Stimulated activated CD8-positive, alpha-beta memory T cell treated with anti-CD3 and anti-CD28 coated beads, Interleukin-12 subunit alpha, Interleukin-12 subunit beta, amount 100 ng/mL, for 24 hours (primary cell): ENCODE results near the gene KRTAP4-3.
"Not testable (repeated sequence)": the region's sequence is repeated elsewhere in the genome, so short reads cannot be mapped to it uniquely, and the experiment has no call there.

Source experiments
- DNase-seq: peaks from one replicate; pipeline ENCODE4 v3.0.0-alpha.2; 2020; ENCODE audit errors: extremely low read depth

The KRTAP4-3 gene

GRCh38 chr17:41168121-41168520, at the start of gene KRTAP4-3:
Gene KRTAP4-3, minus strand, starts transcription at chr17:41168221. Its CDS starts 49 bp downstream, at chr17:41168172.
- DNase-seq, result no peak

DNA sequence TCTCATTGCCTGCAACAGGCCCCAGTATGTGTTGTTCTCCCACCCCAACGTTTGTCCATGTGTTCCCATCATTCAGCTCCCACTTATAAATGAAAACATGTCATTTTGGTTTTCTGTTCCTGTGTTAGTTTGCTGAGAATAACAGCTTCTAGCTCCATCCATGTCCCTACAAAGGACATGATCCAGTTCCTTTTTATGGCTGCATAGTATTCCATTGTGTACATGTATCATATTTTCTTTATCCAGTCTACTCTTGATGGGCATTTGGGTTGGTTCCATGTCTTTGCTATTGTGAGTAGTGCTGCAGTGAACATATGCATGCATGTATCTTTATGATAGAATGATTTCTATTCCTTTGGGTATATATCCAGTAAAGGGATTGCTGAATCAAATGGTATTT, 47.7 kb upstream of the KRTAP4-3 start:
- no peak for DNase-seq

GRCh38 chr17:41212524-41213169, 44.6 kb upstream of the KRTAP4-3 start:
- no peak for DNase-seq

DNA sequence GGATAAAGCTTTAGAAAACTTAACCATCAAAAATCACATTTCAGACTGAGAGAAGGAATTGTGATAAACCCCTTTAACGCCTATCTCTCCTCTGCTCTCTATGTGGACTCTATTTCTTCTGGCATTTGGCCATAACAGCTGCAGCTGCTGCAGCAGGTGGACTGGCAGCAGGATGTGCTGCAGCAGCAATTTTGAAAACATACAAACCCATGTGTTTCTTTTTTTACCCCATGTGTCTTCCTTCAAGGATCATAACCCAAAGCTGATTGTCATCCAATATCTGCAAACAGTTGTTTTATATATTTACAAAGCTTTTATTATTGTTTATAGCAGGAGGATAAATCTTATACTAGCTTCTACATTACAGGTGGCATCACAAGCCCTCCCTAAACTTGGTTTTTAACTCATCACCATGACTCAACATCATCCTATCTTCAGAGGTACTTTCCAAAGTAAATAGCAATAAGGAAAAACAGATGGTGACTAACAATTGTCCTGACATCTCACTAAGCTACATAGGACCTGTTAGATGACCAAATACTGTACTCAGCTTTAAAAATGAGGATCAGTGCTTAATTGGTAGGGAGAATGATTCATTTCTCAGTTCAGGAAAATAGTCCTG, 43.9 kb upstream of the KRTAP4-3 start:
- no peak for DNase-seq

GRCh38 chr17:41199421-41200078, 31.5 kb upstream of the KRTAP4-3 start:
- no peak for DNase-seq

DNA sequence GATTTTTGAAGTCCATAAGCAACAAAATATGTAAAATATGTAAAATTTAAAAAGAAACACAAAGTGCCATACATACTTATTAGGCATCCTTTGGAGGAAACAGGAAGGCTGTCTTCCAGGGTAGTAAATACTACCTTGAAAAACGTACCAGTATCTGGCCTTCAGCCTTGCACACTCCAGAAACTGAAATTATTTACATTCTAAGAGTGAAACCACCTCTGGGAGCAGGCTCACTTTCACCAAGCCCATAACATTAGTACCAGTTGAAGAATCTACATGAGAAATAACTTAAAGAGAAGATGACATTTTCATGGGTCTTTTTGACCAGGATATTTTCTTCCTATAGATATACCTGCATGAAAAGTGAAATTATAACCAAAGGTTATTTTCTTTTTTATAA, 28.0 kb upstream of the KRTAP4-3 start:
- DNase-seq, result no peak

DNA sequence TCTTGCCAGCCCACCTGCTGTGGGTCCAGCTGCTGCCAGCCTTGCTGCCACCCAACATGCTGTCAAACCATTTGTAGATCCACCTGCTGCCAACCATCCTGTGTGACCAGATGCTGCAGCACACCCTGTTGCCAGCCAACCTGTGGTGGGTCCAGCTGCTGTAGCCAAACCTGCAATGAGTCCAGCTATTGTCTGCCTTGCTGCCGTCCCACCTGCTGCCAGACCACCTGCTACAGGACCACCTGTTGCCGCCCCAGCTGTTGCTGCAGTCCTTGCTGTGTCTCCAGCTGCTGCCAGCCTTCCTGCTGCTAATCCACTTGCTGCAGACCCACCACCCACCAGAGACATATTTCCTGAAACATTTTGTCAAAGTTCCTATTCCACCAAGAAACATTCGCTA, 22.3 kb upstream of the KRTAP4-3 start:
- no peak for DNase-seq

DNA sequence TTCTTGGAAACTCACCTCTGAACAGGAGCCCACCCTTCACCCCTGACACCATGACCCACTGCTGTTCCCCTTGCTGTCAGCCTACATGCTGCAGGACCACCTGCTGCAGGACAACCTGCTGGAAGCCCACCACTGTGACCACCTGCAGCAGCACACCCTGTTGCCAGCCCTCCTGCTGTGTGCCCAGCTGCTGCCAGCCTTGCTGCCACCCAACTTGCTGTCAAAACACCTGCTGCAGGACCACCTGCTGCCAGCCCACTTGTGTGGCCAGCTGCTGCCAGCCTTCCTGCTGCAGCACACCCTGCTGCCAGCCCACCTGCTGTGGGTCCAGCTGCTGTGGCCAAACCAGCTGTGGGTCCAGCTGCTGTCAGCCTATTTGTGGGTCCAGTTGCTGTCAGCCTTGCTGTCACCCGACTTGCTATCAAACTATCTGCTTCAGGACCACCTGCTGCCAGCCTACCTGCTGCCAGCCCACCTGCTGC, 21.9 kb upstream of the KRTAP4-3 start, which contains the start of gene KRTAP9-1:
TSS of gene KRTAP9-1 (plus strand) at position 51 of the 482 bp plus-strand sequence. CDS start at position 51, 0 bp downstream.
- DNase-seq, result not testable (repeated sequence)

GRCh38 chr17:41186872-41187271, 18.9 kb upstream of the KRTAP4-3 start:
- DNase-seq, result no peak

- no peak for DNase-seq
These were observed 17.0 kb upstream of the KRTAP4-3 start for GRCh38 chr17:41185001-41185400.

DNA sequence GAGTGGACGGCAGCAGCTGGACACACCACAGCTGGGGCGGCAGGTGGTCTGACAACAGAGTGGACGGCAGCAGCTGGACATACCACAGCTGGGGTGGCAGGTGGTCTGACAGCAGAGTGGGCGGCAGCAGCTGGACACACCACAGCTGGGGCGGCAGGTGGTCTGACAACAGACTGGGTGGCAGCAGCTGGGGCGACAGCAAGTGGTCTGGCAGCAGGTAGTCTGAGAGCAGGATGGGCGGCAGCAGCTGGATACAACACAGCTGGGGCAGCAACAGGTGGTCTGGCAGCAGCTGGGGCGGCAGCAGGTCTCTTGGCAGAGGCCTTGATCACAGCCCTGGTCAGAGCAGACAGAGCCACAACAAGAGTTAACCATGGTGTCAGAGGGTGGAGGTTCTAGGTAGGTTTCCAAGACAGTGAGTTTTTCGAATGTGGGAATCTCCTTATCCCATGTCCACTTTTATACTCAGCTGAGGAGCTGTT, 16.5 kb upstream of the KRTAP4-3 start, which contains the start of gene KRTAP4-1:
TSS of gene KRTAP4-1 (minus strand) at position 432 of the 482 bp plus-strand sequence. CDS start at position 375, 57 bp downstream.
- DNase-seq, result no peak

DNA sequence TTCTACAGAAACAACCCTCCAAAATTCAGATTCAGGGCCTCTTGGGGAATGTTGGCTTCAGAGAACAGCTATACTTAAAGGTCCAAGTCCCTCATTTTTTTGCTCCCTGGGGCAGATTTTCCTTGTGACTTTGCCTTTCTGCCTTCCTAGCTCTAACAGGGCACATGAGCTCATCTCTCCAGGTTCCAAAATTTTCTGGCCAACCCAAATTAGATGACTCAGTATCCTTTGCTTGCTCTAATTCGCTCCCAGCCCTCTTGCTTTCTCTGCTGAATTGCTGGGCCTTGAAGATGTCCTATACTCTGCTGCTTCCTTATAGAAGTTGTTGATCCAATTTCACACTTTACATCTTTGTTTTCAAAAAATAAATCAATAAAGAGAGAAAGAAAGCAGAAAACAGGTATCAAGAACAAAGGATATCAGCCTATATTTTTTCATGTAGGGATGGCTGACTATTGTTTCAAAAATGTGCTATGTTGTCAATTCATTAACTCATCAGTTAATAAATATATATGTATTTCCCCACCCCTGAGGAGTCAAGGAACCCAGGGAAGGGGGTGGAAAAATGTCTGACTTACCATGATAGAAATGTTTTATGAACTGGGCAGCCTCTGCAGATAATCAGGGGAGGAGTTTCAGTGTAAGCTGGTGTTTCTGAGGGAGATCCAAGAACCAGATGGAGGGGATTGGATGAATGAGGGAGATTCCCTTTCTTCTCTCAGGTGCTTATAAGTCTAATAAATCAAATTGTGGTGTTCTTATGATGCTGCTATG, 11.0 kb upstream of the KRTAP4-3 start:
- no peak for DNase-seq

DNA sequence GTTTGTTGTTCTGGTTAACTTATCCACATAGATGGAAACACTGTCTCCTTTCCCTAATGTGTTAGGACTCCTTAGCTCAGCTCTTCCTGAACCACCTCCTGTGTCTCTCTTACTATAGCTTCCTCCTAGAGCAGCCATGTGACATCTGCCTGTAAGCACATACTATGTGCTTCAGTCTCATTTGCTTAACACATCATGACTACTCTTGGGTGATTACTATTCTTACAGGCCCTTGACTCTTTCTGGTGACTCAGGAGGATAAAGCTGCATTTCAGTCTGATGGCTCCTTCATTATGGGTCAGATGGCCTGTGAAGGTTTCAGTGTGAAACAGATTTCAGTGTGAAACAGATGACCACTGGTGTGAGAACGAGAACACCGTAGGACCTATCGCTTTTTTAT, 10.3 kb upstream of the KRTAP4-3 start:
- no peak for DNase-seq

DNA sequence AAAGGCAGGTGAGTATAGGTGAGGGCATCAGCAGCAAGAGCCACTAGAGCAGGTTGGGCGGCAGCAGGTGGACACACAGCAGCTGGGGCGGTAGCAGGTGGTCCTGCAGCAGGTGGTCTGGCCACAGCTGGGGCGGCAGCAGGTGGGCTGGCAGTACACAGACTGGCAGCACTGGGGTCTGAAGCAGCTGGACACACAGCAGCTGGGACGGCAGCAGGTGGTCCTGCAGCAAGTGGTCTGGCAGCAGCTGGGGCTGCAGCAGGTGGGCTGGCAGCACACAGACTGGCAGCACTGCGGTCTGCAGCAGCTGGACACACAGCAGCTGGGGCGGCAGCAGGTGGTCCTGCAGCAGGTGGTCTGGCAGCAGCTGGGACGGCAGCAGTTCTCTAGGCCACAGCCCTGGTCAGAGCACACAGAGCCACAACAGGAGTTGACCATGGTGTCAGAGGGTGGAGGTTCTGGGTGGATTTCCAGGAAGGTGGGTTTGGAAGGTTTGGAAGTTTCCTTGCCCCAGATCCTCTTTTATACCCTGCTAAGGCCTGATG, 9.8 kb upstream of the KRTAP4-3 start, which contains the start of gene KRTAP4-2:
TSS of gene KRTAP4-2 (minus strand) at position 495 of the 545 bp plus-strand sequence. CDS start at position 438, 57 bp downstream.
- no peak for DNase-seq

- no peak for DNase-seq
These were observed 8.8 kb upstream of the KRTAP4-3 start for GRCh38 chr17:41176744-41177387.

- DNase-seq, result no peak
These were observed 3.9 kb upstream of the KRTAP4-3 start for GRCh38 chr17:41171886-41172285.

DNA sequence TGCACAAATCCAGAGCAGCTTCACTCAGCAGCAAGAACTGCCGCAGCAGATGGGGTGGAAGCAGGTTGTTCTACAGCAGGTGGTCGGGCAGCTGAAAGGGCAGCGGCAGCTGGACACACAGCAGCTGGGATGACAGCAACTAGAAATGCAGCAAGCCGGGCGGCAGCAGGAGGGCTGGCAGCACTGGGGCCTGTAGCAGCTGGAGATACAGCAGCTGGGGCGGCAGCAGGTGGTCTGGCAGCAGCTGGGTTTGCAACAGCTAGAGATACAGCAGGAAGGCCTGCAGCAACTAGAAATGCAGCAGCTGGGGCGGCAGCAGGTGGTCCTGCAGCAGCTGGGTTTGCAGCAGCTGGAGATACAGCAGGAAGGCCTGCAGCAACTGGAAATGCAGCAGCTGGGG, 460 bp downstream of the KRTAP4-3 start:
- no peak for DNase-seq

DNA sequence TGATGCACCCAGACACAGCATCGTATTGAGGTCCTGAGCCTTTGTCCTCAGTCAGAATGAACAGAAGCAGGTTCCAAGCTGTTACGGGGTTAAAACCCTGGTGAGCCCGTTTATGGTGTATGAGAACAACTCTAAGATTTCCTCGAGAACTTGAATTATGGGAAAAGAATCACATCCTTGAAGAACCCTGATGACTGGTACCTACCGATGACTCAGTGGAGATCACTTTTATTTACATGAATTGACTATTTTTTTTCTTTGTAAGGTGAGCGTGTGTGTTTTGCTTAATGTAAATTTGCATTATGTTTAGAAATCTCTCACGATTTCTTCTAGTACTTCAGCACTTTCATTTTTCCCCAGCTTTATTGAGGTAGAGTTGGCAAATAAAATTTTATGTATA, 4.2 kb downstream of the KRTAP4-3 start:
- DNase-seq, result no peak

GRCh38 chr17:41160648-41161047, 7.4 kb downstream of the KRTAP4-3 start, which contains the start of gene KRTAP4-4:
Gene KRTAP4-4, minus strand, starts transcription at chr17:41160748. Its CDS starts 57 bp downstream, at chr17:41160691.
- DNase-seq, result no peak

DNA sequence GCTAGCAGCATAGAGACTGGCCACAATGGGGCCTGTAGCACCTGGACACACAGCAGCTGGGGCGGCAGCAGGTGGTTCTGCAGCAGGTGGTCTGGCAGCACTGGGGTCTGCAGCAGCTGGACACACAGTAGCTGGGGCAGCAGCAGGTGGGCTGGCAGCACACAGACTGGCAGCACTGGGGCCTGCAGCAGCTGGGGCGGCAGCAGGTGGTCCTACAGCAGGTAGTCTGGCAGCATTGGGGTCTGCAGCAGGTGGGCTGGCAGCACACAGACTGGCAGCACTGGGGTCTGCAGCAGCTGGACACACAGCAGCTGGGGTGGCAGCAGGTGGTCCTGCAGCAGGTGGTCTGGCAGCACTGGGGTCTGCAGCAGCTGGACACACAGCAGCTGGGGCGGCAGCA, 7.8 kb downstream of the KRTAP4-3 start:
- not testable (repeated sequence) for DNase-seq

DNA sequence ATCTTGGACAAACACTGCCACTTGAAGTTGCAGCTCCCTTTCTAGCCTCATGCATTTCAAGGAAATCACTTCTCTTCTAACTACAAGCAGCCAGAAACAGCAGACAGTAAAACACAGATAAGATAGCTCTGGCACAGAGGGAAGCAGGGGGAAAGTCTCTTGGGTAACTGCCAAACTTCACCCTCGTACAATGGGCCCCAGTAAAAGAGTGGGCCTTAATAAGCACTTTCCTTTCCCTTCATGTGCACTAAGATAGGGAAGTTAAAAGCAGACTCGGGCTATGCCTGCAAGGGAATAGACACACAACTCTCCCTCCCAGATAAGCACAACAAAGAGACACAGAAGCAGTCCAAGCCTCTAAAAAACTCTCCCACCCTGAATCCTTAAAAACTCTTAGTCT, 14.2 kb downstream of the KRTAP4-3 start:
- DNase-seq, result no peak
